ENCODE measurements around the gene FAM181A. TPM values are rescaled to one million over a fixed set of nuclear protein-coding genes. Genes with fewer than 3 reads are reported as not detected.

Gene FAM181A
- total and polyA plus RNA-seq, 9 of the 15 experiments (the other 6 are each of a cell fraction or from before 2014, with no cell fraction given) = not detected

DNA sequence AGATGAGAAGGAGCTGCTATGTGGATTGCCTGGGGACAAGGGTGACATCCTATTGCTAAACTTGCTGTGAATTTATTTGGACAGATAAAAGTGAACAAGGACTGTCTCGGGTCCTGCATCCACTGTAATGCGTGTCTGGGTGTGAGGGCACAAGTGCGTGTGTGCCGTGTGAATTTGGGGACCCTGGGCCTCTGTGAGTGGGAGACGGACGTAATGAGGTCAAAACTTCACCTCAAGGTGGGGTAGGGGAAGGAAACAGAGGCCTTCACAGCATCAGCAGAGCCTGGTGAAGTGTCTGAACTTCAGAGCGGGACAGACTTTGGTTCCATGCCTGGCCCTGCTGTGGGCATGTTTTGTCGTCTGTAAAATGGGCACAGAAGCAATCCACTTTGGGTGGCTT lies 34.5 kb downstream of the FAM181A start (continued):
- TF ChIP-seq, protein P1, sequence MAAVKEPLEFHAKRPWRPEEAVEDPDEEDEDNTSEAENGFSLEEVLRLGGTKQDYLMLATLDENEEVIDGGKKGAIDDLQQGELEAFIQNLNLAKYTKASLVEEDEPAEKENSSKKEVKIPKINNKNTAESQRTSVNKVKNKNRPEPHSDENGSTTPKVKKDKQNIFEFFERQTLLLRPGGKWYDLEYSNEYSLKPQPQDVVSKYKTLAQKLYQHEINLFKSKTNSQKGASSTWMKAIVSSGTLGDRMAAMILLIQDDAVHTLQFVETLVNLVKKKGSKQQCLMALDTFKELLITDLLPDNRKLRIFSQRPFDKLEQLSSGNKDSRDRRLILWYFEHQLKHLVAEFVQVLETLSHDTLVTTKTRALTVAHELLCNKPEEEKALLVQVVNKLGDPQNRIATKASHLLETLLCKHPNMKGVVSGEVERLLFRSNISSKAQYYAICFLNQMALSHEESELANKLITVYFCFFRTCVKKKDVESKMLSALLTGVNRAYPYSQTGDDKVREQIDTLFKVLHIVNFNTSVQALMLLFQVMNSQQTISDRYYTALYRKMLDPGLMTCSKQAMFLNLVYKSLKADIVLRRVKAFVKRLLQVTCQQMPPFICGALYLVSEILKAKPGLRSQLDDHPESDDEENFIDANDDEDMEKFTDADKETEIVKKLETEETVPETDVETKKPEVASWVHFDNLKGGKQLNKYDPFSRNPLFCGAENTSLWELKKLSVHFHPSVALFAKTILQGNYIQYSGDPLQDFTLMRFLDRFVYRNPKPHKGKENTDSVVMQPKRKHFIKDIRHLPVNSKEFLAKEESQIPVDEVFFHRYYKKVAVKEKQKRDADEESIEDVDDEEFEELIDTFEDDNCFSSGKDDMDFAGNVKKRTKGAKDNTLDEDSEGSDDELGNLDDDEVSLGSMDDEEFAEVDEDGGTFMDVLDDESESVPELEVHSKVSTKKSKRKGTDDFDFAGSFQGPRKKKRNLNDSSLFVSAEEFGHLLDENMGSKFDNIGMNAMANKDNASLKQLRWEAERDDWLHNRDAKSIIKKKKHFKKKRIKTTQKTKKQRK (IDR thresholded peaks at IDR 0.05; ENCODE audit: borderline replicate concordance, low read depth, low read length) = no peak
- no peak for TF ChIP-seq NEUROD1 (IDR thresholded peaks at IDR 0.05; ENCODE audit: borderline replicate concordance, low read depth, low read length, partially characterized antibody)
- TF ChIP-seq, protein P2, sequence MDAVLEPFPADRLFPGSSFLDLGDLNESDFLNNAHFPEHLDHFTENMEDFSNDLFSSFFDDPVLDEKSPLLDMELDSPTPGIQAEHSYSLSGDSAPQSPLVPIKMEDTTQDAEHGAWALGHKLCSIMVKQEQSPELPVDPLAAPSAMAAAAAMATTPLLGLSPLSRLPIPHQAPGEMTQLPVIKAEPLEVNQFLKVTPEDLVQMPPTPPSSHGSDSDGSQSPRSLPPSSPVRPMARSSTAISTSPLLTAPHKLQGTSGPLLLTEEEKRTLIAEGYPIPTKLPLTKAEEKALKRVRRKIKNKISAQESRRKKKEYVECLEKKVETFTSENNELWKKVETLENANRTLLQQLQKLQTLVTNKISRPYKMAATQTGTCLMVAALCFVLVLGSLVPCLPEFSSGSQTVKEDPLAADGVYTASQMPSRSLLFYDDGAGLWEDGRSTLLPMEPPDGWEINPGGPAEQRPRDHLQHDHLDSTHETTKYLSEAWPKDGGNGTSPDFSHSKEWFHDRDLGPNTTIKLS (IDR thresholded peaks at IDR 0.05; ENCODE audit: borderline replicate concordance, low read depth) = no peak
- TF ChIP-seq SREBF1 (IDR thresholded peaks at IDR 0.05; ENCODE audit: borderline replicate concordance, low read depth, low read length) = no peak
- no peak for TF ChIP-seq PHF20 (IDR thresholded peaks at IDR 0.05; ENCODE audit: partially characterized antibody)
